ENCODE results near the gene ASTN2. TPM values are rescaled to one million over a fixed set of nuclear protein-coding genes. Genes with fewer than 3 reads are reported as not detected.

ASTN2 gene
- total and polyA plus RNA-seq, 2 experiments from 2014 or later: 7.0 to 24.6 TPM

- no peak for DNase-seq (ENCODE audit: low spot score)
- H3K27ac Mint-ChIP-seq: no peak overlapping the region
These were observed 1035.0 kb downstream of the ASTN2 start for GRCh38 chr9:116379821-116380220.

More at GRCh38 chr9:116379821-116380220, 1035.0 kb downstream of the ASTN2 start:
- no peaks in the 10 kb centered on the region for H3F3A ChIP-seq (replicated peaks; ENCODE audit: low read depth)
- no peak overlapping the region for H3K27ac ChIP-seq (ENCODE audit: low read depth)
- no peak for ATAC-seq
- no peaks in the 10 kb centered on the region for H3K79me2 ChIP-seq (replicated peaks; ENCODE audit: insufficient read depth)
- H3K4me3 Mint-ChIP-seq: no peak overlapping the region
- H3K4me3 ChIP-seq: no peak overlapping the region
- peaks cover 2% of the 10 kb centered on the region for H3K27me3 Mint-ChIP-seq (ENCODE audit: insufficient read depth, low read depth, poor library complexity)
- no peaks in the 10 kb centered on the region for H3K4me1 Mint-ChIP-seq
- H3K27me3 ChIP-seq (ENCODE audit: insufficient read depth): no peaks in the 10 kb centered on the region
- no peaks in the 10 kb centered on the region for H3K36me3 ChIP-seq (ENCODE audit: insufficient read depth)
- H3K9me2 ChIP-seq (ENCODE audit: insufficient read depth): no peaks in the 10 kb centered on the region
- H4K20me1 ChIP-seq (replicated peaks; ENCODE audit: insufficient read depth): no peaks in the 10 kb centered on the region
- no peaks in the 10 kb centered on the region for H3K36me3 Mint-ChIP-seq (ENCODE audit: low read depth)
- no peak overlapping the region for H3K4me2 ChIP-seq
- no peak overlapping the region for H2AFZ ChIP-seq
- H3K4me1 ChIP-seq (ENCODE audit: insufficient read depth): no peaks in the 10 kb centered on the region
- no peak for TF ChIP-seq ZNF114 (CRISPR knock-in tag; IDR thresholded peaks at IDR 0.05)
- no peak for TF ChIP-seq ZNF331 (CRISPR knock-in tag; IDR thresholded peaks at IDR 0.05; ENCODE audit: low read depth)
- TF ChIP-seq POLR2AphosphoS5 (IDR thresholded peaks at IDR 0.05; ENCODE audit: low read depth): no peak
- TF ChIP-seq CTCF (conservative IDR thresholded peaks at IDR 0.05; ENCODE audit: low read depth in 2 of 2): no peak
- no peak for TF ChIP-seq STAT1 (IDR thresholded peaks at IDR 0.05; ENCODE audit: unreplicated experiment)
- TF ChIP-seq ETS1 (IDR thresholded peaks at IDR 0.05): no peak
- TF ChIP-seq, protein P1, sequence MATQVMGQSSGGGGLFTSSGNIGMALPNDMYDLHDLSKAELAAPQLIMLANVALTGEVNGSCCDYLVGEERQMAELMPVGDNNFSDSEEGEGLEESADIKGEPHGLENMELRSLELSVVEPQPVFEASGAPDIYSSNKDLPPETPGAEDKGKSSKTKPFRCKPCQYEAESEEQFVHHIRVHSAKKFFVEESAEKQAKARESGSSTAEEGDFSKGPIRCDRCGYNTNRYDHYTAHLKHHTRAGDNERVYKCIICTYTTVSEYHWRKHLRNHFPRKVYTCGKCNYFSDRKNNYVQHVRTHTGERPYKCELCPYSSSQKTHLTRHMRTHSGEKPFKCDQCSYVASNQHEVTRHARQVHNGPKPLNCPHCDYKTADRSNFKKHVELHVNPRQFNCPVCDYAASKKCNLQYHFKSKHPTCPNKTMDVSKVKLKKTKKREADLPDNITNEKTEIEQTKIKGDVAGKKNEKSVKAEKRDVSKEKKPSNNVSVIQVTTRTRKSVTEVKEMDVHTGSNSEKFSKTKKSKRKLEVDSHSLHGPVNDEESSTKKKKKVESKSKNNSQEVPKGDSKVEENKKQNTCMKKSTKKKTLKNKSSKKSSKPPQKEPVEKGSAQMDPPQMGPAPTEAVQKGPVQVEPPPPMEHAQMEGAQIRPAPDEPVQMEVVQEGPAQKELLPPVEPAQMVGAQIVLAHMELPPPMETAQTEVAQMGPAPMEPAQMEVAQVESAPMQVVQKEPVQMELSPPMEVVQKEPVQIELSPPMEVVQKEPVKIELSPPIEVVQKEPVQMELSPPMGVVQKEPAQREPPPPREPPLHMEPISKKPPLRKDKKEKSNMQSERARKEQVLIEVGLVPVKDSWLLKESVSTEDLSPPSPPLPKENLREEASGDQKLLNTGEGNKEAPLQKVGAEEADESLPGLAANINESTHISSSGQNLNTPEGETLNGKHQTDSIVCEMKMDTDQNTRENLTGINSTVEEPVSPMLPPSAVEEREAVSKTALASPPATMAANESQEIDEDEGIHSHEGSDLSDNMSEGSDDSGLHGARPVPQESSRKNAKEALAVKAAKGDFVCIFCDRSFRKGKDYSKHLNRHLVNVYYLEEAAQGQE (IDR thresholded peaks at IDR 0.05; ENCODE audit: unreplicated experiment): no peak
- TF ChIP-seq CREB1 (CRISPR knock-in tag; IDR thresholded peaks at IDR 0.05; ENCODE audit: low read depth): no peak
- no peak for TF ChIP-seq JUNB (IDR thresholded peaks at IDR 0.05; ENCODE audit: unreplicated experiment)
- no peak for TF ChIP-seq NANOG (IDR thresholded peaks at IDR 0.05; ENCODE audit: borderline replicate concordance)
- no peak for TF ChIP-seq EZH2 (IDR thresholded peaks at IDR 0.05; ENCODE audit: low read depth, unreplicated experiment)
- no peak for TF ChIP-seq ZNF462 (CRISPR knock-in tag; IDR thresholded peaks at IDR 0.05)
- TF ChIP-seq EZH2phosphoT487 (IDR thresholded peaks at IDR 0.05; ENCODE audit: unreplicated experiment): no peak
- no peaks in the 10 kb centered on the region for H3K9me3 Mint-ChIP-seq

Measured in GM23338 (cell line).